Measurements from ENCODE around the gene TPMT.
"Not testable (repeated sequence)": the region's sequence is repeated elsewhere in the genome, so short reads cannot be mapped to it uniquely, and the experiment has no call there.

Gene TPMT

GRCh38 chr6:18171871-18172270 lies 17.0 kb upstream of the TPMT start:
- DNase-seq, result no peak
- TF ChIP-seq POLR2A (IDR thresholded peaks at IDR 0.05; ENCODE audit: low read length) (no peak), GATA1 (IDR thresholded peaks at IDR 0.05; ENCODE audit: low read depth, low read length) (no peak)

GRCh38 chr6:18168264-18168663 lies 13.4 kb upstream of the TPMT start:
- TF ChIP-seq POLR2A (IDR thresholded peaks at IDR 0.05; ENCODE audit: low read length) (no peak), GATA1 (IDR thresholded peaks at IDR 0.05; ENCODE audit: low read depth, low read length) (no peak)
- no peak for DNase-seq

- TF ChIP-seq POLR2A (IDR thresholded peaks at IDR 0.05; ENCODE audit: low read length) (no peak), GATA1 (IDR thresholded peaks at IDR 0.05; ENCODE audit: low read depth, low read length) (no peak)
- DNase-seq, result no peak
Measured at GRCh38 chr6:18166312-18167036, 11.6 kb upstream of the TPMT start.

GRCh38 chr6:18165751-18166150 lies 10.9 kb upstream of the TPMT start:
- TF ChIP-seq POLR2A (IDR thresholded peaks at IDR 0.05; ENCODE audit: low read length) (no peak), GATA1 (IDR thresholded peaks at IDR 0.05; ENCODE audit: low read depth, low read length) (no peak)
- DNase-seq, result no peak

- TF ChIP-seq POLR2A (IDR thresholded peaks at IDR 0.05; ENCODE audit: low read length) (no peak), GATA1 (IDR thresholded peaks at IDR 0.05; ENCODE audit: low read depth, low read length) (no peak)
- no peak for DNase-seq
Measured at GRCh38 chr6:18162401-18162800, 7.5 kb upstream of the TPMT start.

GRCh38 chr6:18161431-18161830 lies 6.6 kb upstream of the TPMT start:
- TF ChIP-seq GATA1 (IDR thresholded peaks at IDR 0.05; ENCODE audit: low read depth, low read length), result no peak
- TF ChIP-seq POLR2A (IDR thresholded peaks at IDR 0.05; ENCODE audit: low read length), result no peak
- peak; percentile 24 to 51 for DNase-seq

GRCh38 chr6:18160911-18161310 lies 6.0 kb upstream of the TPMT start:
- peak in 1 of 2 experiments; percentile 57 for DNase-seq
- TF ChIP-seq GATA1 (IDR thresholded peaks at IDR 0.05; ENCODE audit: low read depth, low read length) (no peak), POLR2A (IDR thresholded peaks at IDR 0.05; ENCODE audit: low read length) (no peak)

GRCh38 chr6:18155864-18156421 lies 1.1 kb upstream of the TPMT start:
- TF ChIP-seq GATA1 (IDR thresholded peaks at IDR 0.05; ENCODE audit: low read depth, low read length) (no peak), POLR2A (IDR thresholded peaks at IDR 0.05; ENCODE audit: low read length) (no peak)
- DNase-seq, result peak; percentile 37 to 63

GRCh38 chr6:18155150-18155863 lies 430 bp upstream of the TPMT start, which contains the start of gene KDM1B:
TSS of gene KDM1B (plus strand) at chr6:18155422. CDS start at chr6:18159896, 4,474 bp downstream.
- TF ChIP-seq POLR2A (IDR thresholded peaks at IDR 0.05; ENCODE audit: low read length), result peak; percentile 63
- TF ChIP-seq GATA1 (IDR thresholded peaks at IDR 0.05; ENCODE audit: low read depth, low read length), result no peak
- DNase-seq, result peak; percentile 98 to 99

- DNase-seq, result no peak
- TF ChIP-seq GATA1 (IDR thresholded peaks at IDR 0.05; ENCODE audit: low read depth, low read length) (no peak), POLR2A (IDR thresholded peaks at IDR 0.05; ENCODE audit: low read length) (no peak)
Measured at GRCh38 chr6:18153311-18153703, 1.6 kb downstream of the TPMT start.

GRCh38 chr6:18151801-18152200 lies 3.1 kb downstream of the TPMT start:
- TF ChIP-seq GATA1 (IDR thresholded peaks at IDR 0.05; ENCODE audit: low read depth, low read length), result no peak
- TF ChIP-seq POLR2A (IDR thresholded peaks at IDR 0.05; ENCODE audit: low read length), result no peak
- no peak for DNase-seq

- DNase-seq, result not testable (repeated sequence)
Measured at GRCh38 chr6:18151391-18151790, 3.5 kb downstream of the TPMT start.

- TF ChIP-seq GATA1 (IDR thresholded peaks at IDR 0.05; ENCODE audit: low read depth, low read length) (no peak), POLR2A (IDR thresholded peaks at IDR 0.05; ENCODE audit: low read length) (no peak)
- peak; percentile 10 to 67 for DNase-seq
Measured at GRCh38 chr6:18148304-18149025, 6.4 kb downstream of the TPMT start.

GRCh38 chr6:18147616-18148015 lies 7.3 kb downstream of the TPMT start:
- TF ChIP-seq POLR2A (IDR thresholded peaks at IDR 0.05; ENCODE audit: low read length), result no peak
- TF ChIP-seq GATA1 (IDR thresholded peaks at IDR 0.05; ENCODE audit: low read depth, low read length), result no peak
- no peak for DNase-seq

All from erythroblast (primary cell).